HG03521 (cell line): ENCODE results near the gene ANKRD40.

ENCODE experiments used
- ATAC-seq: cut with Tn5 transposase; IDR thresholded peaks from one replicate; pipeline ENCODE4 v1.9.1; 2021; ENCODE audit warnings: mild to moderate bottlenecking, moderate library complexity; ENCODE audit not compliant: unreplicated experiment

ANKRD40 gene

GRCh38 chr17:50672831-50673551 lies 34.7 kb downstream of the ANKRD40 start:
- ATAC-seq = no peak

GRCh38 chr17:50672071-50672470 lies 35.6 kb downstream of the ANKRD40 start:
- no peak for ATAC-seq

- ATAC-seq = no peak
Observed at GRCh38 chr17:50668838-50669581, 38.7 kb downstream of the ANKRD40 start.

GRCh38 chr17:50668025-50668837 lies 39.5 kb downstream of the ANKRD40 start:
- ATAC-seq = no peak

- ATAC-seq = no peak
Observed at GRCh38 chr17:50667259-50668024, 40.3 kb downstream of the ANKRD40 start.

GRCh38 chr17:50666316-50666715 lies 41.4 kb downstream of the ANKRD40 start:
- ATAC-seq = no peak

- ATAC-seq = no peak
Observed at GRCh38 chr17:50665838-50666237, 41.9 kb downstream of the ANKRD40 start.

- ATAC-seq = no peak
Observed at GRCh38 chr17:50664788-50665458, 42.8 kb downstream of the ANKRD40 start.

GRCh38 chr17:50663812-50664374 lies 43.8 kb downstream of the ANKRD40 start:
- ATAC-seq = no peak

DNA sequence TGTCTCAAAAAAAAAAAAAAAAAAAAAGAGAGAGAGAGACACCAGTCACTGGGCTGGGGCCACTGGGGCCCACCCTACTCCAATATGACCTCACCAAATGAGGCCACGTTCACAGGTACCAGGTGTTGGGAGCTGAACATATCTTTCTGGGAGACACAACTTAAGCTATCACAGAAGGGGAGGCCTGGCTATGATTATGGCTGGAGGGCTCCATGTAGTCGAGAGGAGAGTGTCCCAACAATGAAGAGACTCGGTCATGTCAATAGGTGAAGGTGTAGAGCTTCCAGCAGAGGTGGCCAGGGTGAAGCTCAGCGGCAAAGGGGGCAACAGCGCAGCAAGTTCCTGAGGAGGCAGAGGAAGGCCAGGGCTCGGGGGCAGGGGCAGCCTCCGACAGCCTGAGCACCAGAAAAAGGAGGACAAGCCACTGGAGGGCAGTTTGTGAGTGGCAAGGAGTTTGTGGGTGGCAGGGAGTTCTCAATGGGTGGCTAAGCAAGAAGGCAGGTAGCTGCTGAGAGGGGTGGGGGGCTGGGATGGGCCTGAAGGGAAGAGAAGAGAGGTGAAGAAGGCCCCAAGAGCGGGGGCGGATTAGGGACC lies 45.0 kb downstream of the ANKRD40 start:
- ATAC-seq = no peak

DNA sequence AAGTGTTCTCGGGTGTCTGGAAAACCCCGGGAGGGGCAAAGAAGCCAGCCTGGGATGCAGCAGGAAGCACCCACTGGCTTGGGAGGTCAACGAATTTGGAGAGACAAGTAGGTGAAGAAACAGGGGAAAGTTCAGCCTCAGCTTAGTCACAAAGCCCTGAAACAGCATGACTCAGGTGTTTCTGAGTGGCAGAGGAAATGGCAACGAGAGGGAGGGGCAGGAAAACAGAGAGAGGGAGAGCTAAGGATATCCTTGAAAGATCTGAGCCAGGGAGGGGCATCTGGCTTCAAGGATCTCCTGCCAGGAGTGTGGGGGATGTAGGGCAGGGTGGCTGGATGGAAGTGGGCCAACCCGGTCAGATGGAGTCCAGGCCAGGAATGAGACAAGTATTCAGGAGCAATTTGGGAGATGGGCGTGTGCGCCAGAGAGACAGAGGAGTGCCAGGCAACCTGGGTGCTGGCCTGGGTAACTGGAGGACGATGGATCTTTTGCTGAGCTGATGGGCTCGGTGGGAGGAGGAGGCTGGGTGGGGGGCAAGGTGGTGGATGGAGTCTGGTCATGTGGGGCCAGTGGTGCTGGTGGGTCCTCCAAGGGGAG lies 45.8 kb downstream of the ANKRD40 start:
- no peak for ATAC-seq

GRCh38 chr17:50661348-50661747 lies 46.4 kb downstream of the ANKRD40 start:
- no peak for ATAC-seq

- ATAC-seq = no peak
Observed at GRCh38 chr17:50660887-50661345, 46.8 kb downstream of the ANKRD40 start.

- ATAC-seq = no peak
Observed at GRCh38 chr17:50660042-50660886, 47.5 kb downstream of the ANKRD40 start.

DNA sequence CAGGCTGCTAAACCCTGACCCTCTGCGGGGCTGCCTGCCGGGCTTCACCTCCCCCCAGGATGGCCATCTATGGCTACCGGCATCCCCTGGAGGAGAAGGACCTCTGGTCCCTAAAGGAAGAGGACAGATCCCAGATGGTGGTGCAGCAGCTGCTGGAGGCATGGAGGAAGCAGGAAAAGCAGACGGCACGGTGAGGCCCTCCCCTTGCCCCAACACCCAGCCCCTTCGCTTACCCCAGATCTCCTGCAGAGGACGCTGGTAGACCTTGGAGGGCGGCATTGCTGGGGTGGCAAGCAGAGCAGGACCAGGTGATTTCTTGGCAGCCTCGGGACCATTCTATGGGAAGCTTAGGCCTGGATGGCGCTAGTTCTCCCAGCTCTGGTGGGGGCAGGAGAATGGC lies 48.5 kb downstream of the ANKRD40 start:
- ATAC-seq = no peak

- no peak for ATAC-seq
Observed at GRCh38 chr17:50658616-50659015, 49.1 kb downstream of the ANKRD40 start.

DNA sequence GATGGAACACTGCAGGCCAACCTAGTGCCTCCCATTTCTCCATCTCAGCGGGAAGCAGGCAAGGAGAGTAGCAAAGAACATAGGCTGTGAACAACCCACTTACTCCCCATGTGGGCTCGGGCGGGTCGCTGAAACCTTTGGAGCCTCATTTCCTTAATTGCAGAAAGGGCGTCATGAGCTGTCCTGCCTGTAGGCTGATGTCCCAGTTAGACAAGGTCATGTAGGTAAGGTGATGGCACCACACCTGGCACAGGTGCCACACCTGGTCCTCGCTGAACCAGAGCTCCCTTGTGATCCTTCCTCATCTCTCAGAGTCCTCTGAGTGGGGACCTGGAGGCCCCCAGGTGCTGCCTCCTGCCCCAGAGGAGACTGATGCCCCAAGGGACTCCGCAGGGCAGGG lies 50.1 kb downstream of the ANKRD40 start:
- no peak for ATAC-seq

GRCh38 chr17:50657054-50657453 lies 50.7 kb downstream of the ANKRD40 start:
- no peak for ATAC-seq
